HepG2 (cell line): Measurements from ENCODE around the gene MTIF2. TPM values are rescaled to one million over a fixed set of nuclear protein-coding genes. Genes with fewer than 3 reads are reported as not detected.
A peak's percentile ranks its signal among the peaks of the same experiment; 100 is the strongest.

ENCODE experiments used
- CBFB ChIP-seq: sonication (generic); formaldehyde crosslinking; IDR thresholded peaks from 2 replicates; pipeline ENCODE4 v1.4.0; 2020; ENCODE audit warnings: missing genetic modification reagents
- HNRNPLL ChIP-seq: fragments of 200-400 bp; formaldehyde crosslinking; IDR thresholded peaks from 2 replicates; pipeline ENCODE4 v1.6.1; 2017; ENCODE audit warnings: mild to moderate bottlenecking, low read depth, low read length; ENCODE audit not compliant: poor library complexity, severe bottlenecking
- MAFK ChIP-seq, 2 experiments: IDR thresholded peaks in 1 of 2; conservative IDR thresholded peaks in 1 of 2; 2 replicates each; pipeline ENCODE4 v1.6.1; 2011; ENCODE audit warnings: improper control_type of control experiment in 2 of 2, low read length in 2 of 2
- MIER2 ChIP-seq: IDR thresholded peaks from 2 replicates; pipeline ENCODE4 v1.6.1; 2016; ENCODE audit warnings: missing biosample characterization, missing genetic modification reagents
- MIXL1 ChIP-seq: IDR thresholded peaks from 2 replicates; pipeline ENCODE4 v1.6.1; 2016
- NFAT5 ChIP-seq: sonication (generic); formaldehyde crosslinking; IDR thresholded peaks from 2 replicates; pipeline ENCODE4 v1.4.0; 2020; ENCODE audit warnings: missing genetic modification reagents
- NFKB2 ChIP-seq: sonication (generic); formaldehyde crosslinking; IDR thresholded peaks from 2 replicates; pipeline ENCODE4 v1.4.0; 2020; ENCODE audit warnings: missing genetic modification reagents, borderline replicate concordance
- ONECUT2 ChIP-seq: sonication (generic); formaldehyde crosslinking; IDR thresholded peaks from 2 replicates; pipeline ENCODE4 v1.4.0; 2020; ENCODE audit warnings: missing genetic modification reagents
- PAWR ChIP-seq: sonication (generic); formaldehyde crosslinking; IDR thresholded peaks from 2 replicates; pipeline ENCODE4 v1.4.0; 2020; ENCODE audit warnings: missing genetic modification reagents, mild to moderate bottlenecking, borderline replicate concordance
- RXRA ChIP-seq: sonication (generic); formaldehyde crosslinking; IDR thresholded peaks from 2 replicates; pipeline ENCODE4 v1.5.1; 2020; ENCODE audit warnings: missing genetic modification reagents
- SIN3B ChIP-seq: fragments of 150-350 bp; IDR thresholded peaks from 2 replicates; pipeline ENCODE4 v1.6.1; 2014; ENCODE audit warnings: low read length
- SUZ12 ChIP-seq: fragments of 150-350 bp; IDR thresholded peaks from 2 replicates; pipeline ENCODE4 v1.6.1; 2014; ENCODE audit warnings: low read depth, low read length
- SYNCRIP ChIP-seq: fragments of 200-400 bp; formaldehyde crosslinking; IDR thresholded peaks from 2 replicates; pipeline ENCODE4 v1.6.1; 2018; ENCODE audit warnings: mild to moderate bottlenecking, low read depth, low read length; ENCODE audit not compliant: insufficient read depth
- U2AF2 ChIP-seq: fragments of 200-400 bp; formaldehyde crosslinking; IDR thresholded peaks from 2 replicates; pipeline ENCODE4 v1.6.1; 2017; ENCODE audit warnings: low read depth, mild to moderate bottlenecking, low read length
- ZBTB25 ChIP-seq: IDR thresholded peaks from 2 replicates; pipeline ENCODE4 v1.6.1; 2018; ENCODE audit warnings: missing genetic modification reagents
- ZNF230 ChIP-seq: sonication (generic); formaldehyde crosslinking; IDR thresholded peaks from 2 replicates; pipeline ENCODE4 v1.4.0; 2020; ENCODE audit warnings: mild to moderate bottlenecking, missing genetic modification reagents
- ZNF484 ChIP-seq: sonication (generic); formaldehyde crosslinking; IDR thresholded peaks from 2 replicates; pipeline ENCODE4 v1.5.1; 2020; ENCODE audit warnings: mild to moderate bottlenecking, low read depth, missing genetic modification reagents, borderline replicate concordance
- ZNF605 ChIP-seq: sonication (generic); formaldehyde crosslinking; IDR thresholded peaks from 2 replicates; pipeline ENCODE4 v1.8.0; 2022; ENCODE audit warnings: mild to moderate bottlenecking, missing genetic modification reagents
- ZNF775 ChIP-seq: sonication (generic); formaldehyde crosslinking; IDR thresholded peaks from 2 replicates; pipeline ENCODE4 v1.4.0; 2020; ENCODE audit warnings: missing genetic modification reagents, mild to moderate bottlenecking, moderate library complexity, borderline replicate concordance
- polyA plus RNA-seq, 8 experiments: library from polyadenylated mRNA; depleted of rRNA in 3 of 8; stranded (reverse) in 7 of 8; unstranded in 1 of 8; fragments of >200 nt; fragmentation: Illumina TruSeq in 4 of 8; extraction: Trizol in 4 of 8; gene quantifications; 2 replicates each; pipeline versions ENCODE4 v1.2.1 to v1.2.3, GENCODE V29; 2011 to 2016; ENCODE audit warnings: low read depth in 4 of 8, missing spikeins in 1 of 8, mixed read lengths in 1 of 8; ENCODE audit not compliant: insufficient read depth in 1 of 8
- total RNA-seq, 5 experiments: library from RNA; depleted of rRNA; stranded (reverse); fragments of >200 nt; fragmentation: Illumina TruSeq; extraction: Trizol; gene quantifications; 2 replicates each; pipeline ENCODE4 v1.2.3, GENCODE V29; 2016; ENCODE audit warnings: low read depth in 1 of 5
- TF ChIP-seq, protein P1 (sequence below): sonication (generic); formaldehyde crosslinking; IDR thresholded peaks from 2 replicates; pipeline ENCODE4 v1.4.0; 2020; ENCODE audit warnings: mild to moderate bottlenecking, missing genetic modification reagents
- TF ChIP-seq, protein P2 (sequence below): sonication (generic); formaldehyde crosslinking; IDR thresholded peaks from 2 replicates; pipeline ENCODE4 v1.9.0; 2021; ENCODE audit warnings: missing genetic modification reagents, mild to moderate bottlenecking, borderline replicate concordance

MTIF2 gene
- total and polyA plus RNA-seq, 2 of the 13 experiments (the other 11 are each of a cell fraction or from before 2014, with no cell fraction given) = 32.1 to 92.1 TPM

DNA sequence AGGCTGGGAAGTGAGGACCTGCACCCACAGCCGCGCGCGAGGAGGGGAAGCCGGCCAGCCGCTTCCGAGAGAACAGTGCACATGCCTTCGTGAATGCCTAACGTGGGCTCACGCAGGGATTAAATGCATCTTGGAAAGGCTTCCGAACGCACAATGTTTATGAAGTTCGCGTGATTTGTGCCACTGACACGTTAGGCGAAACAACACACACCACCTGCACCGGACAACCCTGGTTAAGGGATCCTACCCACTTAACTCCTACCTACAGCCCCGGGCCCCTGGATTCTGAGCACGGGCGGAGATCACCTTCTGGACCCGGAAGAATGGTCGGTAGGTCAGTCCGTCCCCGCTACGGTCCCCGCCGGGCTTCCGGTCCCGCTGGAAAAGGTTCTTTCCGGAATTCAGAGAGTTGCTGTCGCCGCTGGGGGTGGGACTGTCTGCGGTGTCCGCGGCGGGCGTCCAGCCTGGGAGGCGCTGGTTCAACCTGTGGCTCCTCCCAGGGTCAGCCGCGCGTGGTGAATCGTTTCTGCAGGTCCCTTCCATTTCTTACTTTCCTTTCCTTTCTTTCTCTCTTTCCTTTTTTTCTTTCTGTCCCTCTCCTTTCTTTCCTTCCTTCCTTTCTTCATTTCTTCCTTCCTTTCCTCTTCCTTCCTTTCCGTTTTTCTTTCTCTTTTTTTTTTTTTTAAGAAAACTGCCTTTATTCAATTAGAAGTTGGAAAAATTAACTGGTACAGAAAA is at the start of gene MTIF2 (continued):
- TF ChIP-seq ZBTB25 (CRISPR knock-in tag) = peak; percentile 98
- TF ChIP-seq ZNF484 = no peak; the same call in 1 of the 2 replicates
- TF ChIP-seq ZNF230 (CRISPR knock-in tag) = peak; percentile 96
- TF ChIP-seq MIER2 (CRISPR knock-in tag) = peak; percentile 69; the same call in 1 of the 2 replicates
- TF ChIP-seq U2AF2 = peak; percentile 99
- peak; percentile 99; the same call in 1 of the 2 replicates for TF ChIP-seq NFKB2
- peak; percentile 59 for TF ChIP-seq ONECUT2
- no peak for TF ChIP-seq MAFK (conservative IDR thresholded peaks at IDR 0.05 in 1 of 2, IDR thresholded peaks at IDR 0.05 in 1 of 2; ENCODE audit: low read length in 2 of 2)
- TF ChIP-seq CBFB (CRISPR knock-in tag) = peak; percentile 95
- peak; percentile 80 for TF ChIP-seq PAWR (CRISPR knock-in tag)
- TF ChIP-seq MIXL1 (CRISPR knock-in tag) = peak; percentile 68
- no peak for TF ChIP-seq SUZ12
- TF ChIP-seq, protein P1, sequence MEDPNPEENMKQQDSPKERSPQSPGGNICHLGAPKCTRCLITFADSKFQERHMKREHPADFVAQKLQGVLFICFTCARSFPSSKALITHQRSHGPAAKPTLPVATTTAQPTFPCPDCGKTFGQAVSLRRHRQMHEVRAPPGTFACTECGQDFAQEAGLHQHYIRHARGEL = no peak
- TF ChIP-seq ZNF775 (CRISPR knock-in tag) = peak; percentile 93
- TF ChIP-seq NFAT5 (CRISPR knock-in tag) = peak; percentile 79; the same call in 1 of the 2 replicates
- peak; percentile 91 for TF ChIP-seq HNRNPLL
- no peak for TF ChIP-seq SYNCRIP
- peak; percentile 94 for TF ChIP-seq RXRA (CRISPR knock-in tag)
- peak; percentile 93 for TF ChIP-seq SIN3B
- TF ChIP-seq, protein P2, sequence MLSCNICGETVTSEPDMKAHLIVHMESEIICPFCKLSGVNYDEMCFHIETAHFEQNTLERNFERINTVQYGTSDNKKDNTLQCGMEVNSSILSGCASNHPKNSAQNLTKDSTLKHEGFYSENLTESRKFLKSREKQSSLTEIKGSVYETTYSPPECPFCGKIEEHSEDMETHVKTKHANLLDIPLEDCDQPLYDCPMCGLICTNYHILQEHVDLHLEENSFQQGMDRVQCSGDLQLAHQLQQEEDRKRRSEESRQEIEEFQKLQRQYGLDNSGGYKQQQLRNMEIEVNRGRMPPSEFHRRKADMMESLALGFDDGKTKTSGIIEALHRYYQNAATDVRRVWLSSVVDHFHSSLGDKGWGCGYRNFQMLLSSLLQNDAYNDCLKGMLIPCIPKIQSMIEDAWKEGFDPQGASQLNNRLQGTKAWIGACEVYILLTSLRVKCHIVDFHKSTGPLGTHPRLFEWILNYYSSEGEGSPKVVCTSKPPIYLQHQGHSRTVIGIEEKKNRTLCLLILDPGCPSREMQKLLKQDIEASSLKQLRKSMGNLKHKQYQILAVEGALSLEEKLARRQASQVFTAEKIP (CRISPR knock-in tag) = no peak
- TF ChIP-seq ZNF605 (CRISPR knock-in tag) = peak; percentile 97
